ENCODE data around the gene SLC22A23.

DNA sequence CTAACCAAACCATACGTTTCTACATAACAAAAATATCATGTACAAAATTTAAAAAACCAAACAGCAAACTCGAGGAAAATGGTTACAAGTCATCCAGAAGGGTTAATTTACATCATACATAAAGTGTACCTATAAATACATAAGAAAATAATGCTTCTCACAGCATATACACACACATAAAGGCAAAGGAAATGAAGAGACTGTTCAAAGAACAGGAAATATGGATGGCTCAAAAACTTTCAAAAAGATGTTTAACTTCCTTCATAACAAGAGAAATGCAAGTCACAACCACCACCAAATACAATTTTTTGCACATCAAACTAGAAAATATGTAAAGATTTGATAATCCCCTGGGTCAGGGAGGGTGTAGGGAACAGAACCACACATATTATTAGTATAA, 7.5 kb downstream of the SLC22A23 start:
- TF ChIP-seq, protein P1, sequence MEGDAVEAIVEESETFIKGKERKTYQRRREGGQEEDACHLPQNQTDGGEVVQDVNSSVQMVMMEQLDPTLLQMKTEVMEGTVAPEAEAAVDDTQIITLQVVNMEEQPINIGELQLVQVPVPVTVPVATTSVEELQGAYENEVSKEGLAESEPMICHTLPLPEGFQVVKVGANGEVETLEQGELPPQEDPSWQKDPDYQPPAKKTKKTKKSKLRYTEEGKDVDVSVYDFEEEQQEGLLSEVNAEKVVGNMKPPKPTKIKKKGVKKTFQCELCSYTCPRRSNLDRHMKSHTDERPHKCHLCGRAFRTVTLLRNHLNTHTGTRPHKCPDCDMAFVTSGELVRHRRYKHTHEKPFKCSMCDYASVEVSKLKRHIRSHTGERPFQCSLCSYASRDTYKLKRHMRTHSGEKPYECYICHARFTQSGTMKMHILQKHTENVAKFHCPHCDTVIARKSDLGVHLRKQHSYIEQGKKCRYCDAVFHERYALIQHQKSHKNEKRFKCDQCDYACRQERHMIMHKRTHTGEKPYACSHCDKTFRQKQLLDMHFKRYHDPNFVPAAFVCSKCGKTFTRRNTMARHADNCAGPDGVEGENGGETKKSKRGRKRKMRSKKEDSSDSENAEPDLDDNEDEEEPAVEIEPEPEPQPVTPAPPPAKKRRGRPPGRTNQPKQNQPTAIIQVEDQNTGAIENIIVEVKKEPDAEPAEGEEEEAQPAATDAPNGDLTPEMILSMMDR (IDR thresholded peaks at IDR 0.05): no peak
- TF ChIP-seq POLR2AphosphoS5 (IDR thresholded peaks at IDR 0.05): no peak

All from sigmoid colon (tissue), 4 donors.